ENCODE data around the gene BMP4. TPM values are rescaled to one million over a fixed set of nuclear protein-coding genes. Genes with fewer than 3 reads are reported as not detected.

Gene BMP4
- total RNA-seq, 1 experiment from 2014 or later, result 12.2 TPM

- no peaks in the 10 kb centered on the region for H3K9me3 ChIP-seq (ENCODE audit: control insufficient read depth, low read depth, low read length)
- H3K9me3 Mint-ChIP-seq, result no peaks in the 10 kb centered on the region
- H3K79me1 ChIP-seq (ENCODE audit: insufficient read depth, low read depth, low read length, poor library complexity, severe bottlenecking), result no peaks in the 10 kb centered on the region
Measured at GRCh38 chr14:53996041-53996440, 39.4 kb upstream of the BMP4 start.

More at GRCh38 chr14:53996041-53996440, 39.4 kb upstream of the BMP4 start:
- H3K27me3 ChIP-seq (ENCODE audit: insufficient read depth, low read length), result no peaks in the 10 kb centered on the region
- no peak overlapping the region for H2BK12ac ChIP-seq (ENCODE audit: insufficient read length, low read depth, low read length)
- H3K4ac ChIP-seq (ENCODE audit: low read depth, low read length), result no peak overlapping the region
- H3K23me2 ChIP-seq (ENCODE audit: insufficient read length, low read depth, low read length, poor library complexity, severe bottlenecking), result no peaks in the 10 kb centered on the region
- H4K20me1 ChIP-seq (ENCODE audit: control insufficient read depth, insufficient read depth, insufficient read length), result no peaks in the 10 kb centered on the region
- no peak overlapping the region for H3T11ph ChIP-seq (ENCODE audit: low read length)
- no peak overlapping the region for H2AFZ ChIP-seq (ENCODE audit: low read length)
- no peak overlapping the region for H2AK5ac ChIP-seq (ENCODE audit: insufficient read length, low read length)
- no CpG with 5 or more reads among the region's 1 CpG for WGBS (ENCODE audit: extremely low coverage, insufficient read length, low lambda C conversion rate)
- no peak overlapping the region for H3K9ac ChIP-seq (ENCODE audit: extremely low read depth, insufficient read length, low read length)
- H2BK20ac ChIP-seq (ENCODE audit: low read depth, low read length, poor library complexity, severe bottlenecking), result no peak overlapping the region
- H3K18ac ChIP-seq (ENCODE audit: insufficient read length, low read depth, low read length), result no peak overlapping the region
- H2BK120ac ChIP-seq (ENCODE audit: low read depth, low read length, poor library complexity, severe bottlenecking), result no peak overlapping the region
- Mint-ChIP-seq H3K4me1 (peaks cover 12 to 13% of the 10 kb centered on the region in 2 experiments), H3K4me3 (no peak overlapping the region), H3K27ac (no peak overlapping the region), H3K27me3 (ENCODE audit: low read depth) (no peaks in the 10 kb centered on the region; the same call in 1 of the 2 replicates), H3K36me3 (ENCODE audit: insufficient read depth in 1 of 3, low read depth in 3 of 3) (no peaks in the 10 kb centered on the region)
- no peaks in the 10 kb centered on the region; the same call in 1 of the 2 replicates for H3K4me1 ChIP-seq (ENCODE audit: insufficient read depth, low read length)
- H2BK15ac ChIP-seq (ENCODE audit: low read depth, low read length), result no peak overlapping the region
- no peak overlapping the region for H4K5ac ChIP-seq (ENCODE audit: insufficient read length, low read depth, low read length)
- no peak overlapping the region for H3K4me2 ChIP-seq (ENCODE audit: insufficient read depth, insufficient read length, low read length)
- H3K79me2 ChIP-seq (ENCODE audit: insufficient read depth, low read length), result no peaks in the 10 kb centered on the region
- H4K8ac ChIP-seq (replicated peaks; ENCODE audit: insufficient read length, low read depth, low read length), result no peak overlapping the region
- H3K14ac ChIP-seq (ENCODE audit: insufficient read depth, low read length), result no peak overlapping the region
- no peak for DNase-seq
- TF ChIP-seq, protein P1, sequence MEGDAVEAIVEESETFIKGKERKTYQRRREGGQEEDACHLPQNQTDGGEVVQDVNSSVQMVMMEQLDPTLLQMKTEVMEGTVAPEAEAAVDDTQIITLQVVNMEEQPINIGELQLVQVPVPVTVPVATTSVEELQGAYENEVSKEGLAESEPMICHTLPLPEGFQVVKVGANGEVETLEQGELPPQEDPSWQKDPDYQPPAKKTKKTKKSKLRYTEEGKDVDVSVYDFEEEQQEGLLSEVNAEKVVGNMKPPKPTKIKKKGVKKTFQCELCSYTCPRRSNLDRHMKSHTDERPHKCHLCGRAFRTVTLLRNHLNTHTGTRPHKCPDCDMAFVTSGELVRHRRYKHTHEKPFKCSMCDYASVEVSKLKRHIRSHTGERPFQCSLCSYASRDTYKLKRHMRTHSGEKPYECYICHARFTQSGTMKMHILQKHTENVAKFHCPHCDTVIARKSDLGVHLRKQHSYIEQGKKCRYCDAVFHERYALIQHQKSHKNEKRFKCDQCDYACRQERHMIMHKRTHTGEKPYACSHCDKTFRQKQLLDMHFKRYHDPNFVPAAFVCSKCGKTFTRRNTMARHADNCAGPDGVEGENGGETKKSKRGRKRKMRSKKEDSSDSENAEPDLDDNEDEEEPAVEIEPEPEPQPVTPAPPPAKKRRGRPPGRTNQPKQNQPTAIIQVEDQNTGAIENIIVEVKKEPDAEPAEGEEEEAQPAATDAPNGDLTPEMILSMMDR (conservative IDR thresholded peaks at IDR 0.05), result no peak
- no peak overlapping the region for H3K27ac ChIP-seq (ENCODE audit: insufficient read length, low read depth, low read length)
- no peak overlapping the region for H4K91ac ChIP-seq (ENCODE audit: insufficient read length, low read depth, low read length)
- H2BK5ac ChIP-seq (ENCODE audit: insufficient read length, low read length), result no peak overlapping the region
- H3K56ac ChIP-seq (ENCODE audit: insufficient read length, low read depth, low read length), result no peak overlapping the region
- H3K23ac ChIP-seq (ENCODE audit: insufficient read length, low read depth, low read length), result no peak overlapping the region

All from H9 (cell line).